HUES64 (cell line): Measurements from ENCODE around the gene GAS7.

Experiments used
- H3K27ac ChIP-seq: 2 replicates; pipeline ENCODE4 v1.7.0; 2013; ENCODE audit warnings: low read depth, low read length, inconsistent platforms
- H3K27me3 ChIP-seq: 2 replicates; pipeline ENCODE4 v1.6.1; 2013; ENCODE audit warnings: mild to moderate bottlenecking, low read length; ENCODE audit not compliant: insufficient read depth
- H3K36me3 ChIP-seq: 2 replicates; pipeline ENCODE4 v1.6.1; 2013; ENCODE audit warnings: mild to moderate bottlenecking, low read length; ENCODE audit not compliant: insufficient read depth
- H3K4me1 ChIP-seq: 2 replicates; pipeline ENCODE4 v1.6.1; 2013; ENCODE audit warnings: mild to moderate bottlenecking, low read length, moderate library complexity; ENCODE audit not compliant: insufficient read depth
- H3K4me3 ChIP-seq: 2 replicates; pipeline ENCODE4 v1.5.1; 2013; ENCODE audit warnings: mild to moderate bottlenecking, low read length, moderate library complexity
- H3K9ac ChIP-seq: 2 replicates; pipeline ENCODE4 v1.6.1; 2013; ENCODE audit warnings: mild to moderate bottlenecking, low read depth, low read length
- H3K9me3 ChIP-seq: 2 replicates; pipeline ENCODE4 v1.6.1; 2013; ENCODE audit warnings: low read depth, low read length; ENCODE audit not compliant: insufficient read depth
- WGBS: fragments of 150-250, 120-280 bp; methylation state at CpG from one replicate; pipeline ENCODE4 v1.1.7; 2013; ENCODE audit warnings: missing lambda C conversion rate; 5-methylcytosine and 5-hydroxymethylcytosine counted together

GAS7 gene

GRCh38 chr17:9953492-9953891 is 244.9 kb downstream of the GAS7 start:
- Histone ChIP-seq H3K9me3 (no peaks in the 10 kb centered on the region), H3K27ac (no peak overlapping the region), H3K9ac (no peak overlapping the region), H3K36me3 (no peaks in the 10 kb centered on the region), H3K4me1 (peaks cover 12% of the 10 kb centered on the region), H3K4me3 (no peak overlapping the region), H3K27me3 (no peaks in the 10 kb centered on the region)
- 93% methylated on average over 10 of the region's 10 CpGs for WGBS

- no peaks in the 10 kb centered on the region for H3K27me3 ChIP-seq
- no peak overlapping the region for H3K9ac ChIP-seq
- 90% methylated on average over 5 of the region's 5 CpGs for WGBS
- no peak overlapping the region for H3K4me3 ChIP-seq
- no peaks in the 10 kb centered on the region for H3K36me3 ChIP-seq
- peaks cover 7% of the 10 kb centered on the region for H3K4me1 ChIP-seq
- H3K27ac ChIP-seq: no peak overlapping the region
- H3K9me3 ChIP-seq: no peaks in the 10 kb centered on the region
These were observed 246.6 kb downstream of the GAS7 start for GRCh38 chr17:9951803-9952202.

DNA sequence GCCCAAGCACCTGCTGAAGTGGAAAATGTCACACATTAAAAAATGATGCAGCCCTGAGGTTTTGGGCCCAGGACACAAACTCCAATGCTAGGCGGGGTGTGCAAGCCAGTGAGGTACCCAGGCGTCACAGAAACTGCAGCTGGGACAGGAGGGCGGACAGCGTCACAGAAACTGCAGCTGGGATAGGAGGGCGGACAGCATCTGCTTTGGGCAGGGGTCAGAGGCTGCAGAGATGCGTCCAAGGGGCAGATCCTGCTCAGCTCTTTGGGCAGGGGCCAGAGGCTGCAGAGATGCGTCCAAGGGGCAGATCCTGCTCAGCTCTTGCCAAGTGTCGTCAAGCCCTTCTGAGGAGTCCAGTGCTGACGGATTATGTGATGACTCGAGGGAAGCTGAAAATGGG is 249.5 kb downstream of the GAS7 start:
- Histone ChIP-seq H3K4me3 (no peak overlapping the region), H3K36me3 (no peaks in the 10 kb centered on the region), H3K27me3 (no peaks in the 10 kb centered on the region), H3K9ac (no peak overlapping the region), H3K9me3 (no peaks in the 10 kb centered on the region), H3K4me1 (no peaks in the 10 kb centered on the region), H3K27ac (no peak overlapping the region)
- WGBS: 91% methylated on average over 10 of the region's 10 CpGs

DNA sequence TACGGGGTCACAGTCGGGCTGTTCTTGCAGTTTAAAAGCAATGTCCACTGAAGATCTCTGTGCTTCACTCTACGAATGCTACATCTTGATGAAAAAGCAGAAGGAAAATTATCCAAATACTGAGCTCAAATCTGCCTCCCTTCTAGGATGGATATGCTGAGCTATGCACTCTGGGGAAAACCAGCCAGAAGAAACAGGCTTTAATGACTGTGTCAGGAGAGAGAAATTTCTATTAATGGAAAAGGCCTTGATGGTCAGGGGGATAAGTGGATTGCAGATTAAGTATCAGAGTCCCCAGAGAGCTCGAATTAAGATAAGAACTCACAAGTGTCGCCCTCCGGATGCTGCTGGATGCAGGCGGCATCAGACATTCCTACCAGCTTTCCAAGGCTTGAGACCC is 253.7 kb downstream of the GAS7 start:
- Histone ChIP-seq H3K9ac (no peak overlapping the region), H3K36me3 (no peaks in the 10 kb centered on the region), H3K27me3 (no peaks in the 10 kb centered on the region), H3K4me3 (no peak overlapping the region), H3K9me3 (no peaks in the 10 kb centered on the region), H3K4me1 (no peaks in the 10 kb centered on the region), H3K27ac (no peak overlapping the region)
- WGBS: 96% methylated on average over 7 of the region's 7 CpGs

- Histone ChIP-seq H3K9me3 (peaks cover 4% of the 10 kb centered on the region; the same call in 1 of the 2 replicates), H3K4me3 (no peak overlapping the region), H3K27ac (no peak overlapping the region), H3K27me3 (no peaks in the 10 kb centered on the region), H3K36me3 (no peaks in the 10 kb centered on the region), H3K9ac (no peak overlapping the region), H3K4me1 (no peaks in the 10 kb centered on the region)
- 95% methylated on average over 9 of the region's 9 CpGs for WGBS
These were observed 255.1 kb downstream of the GAS7 start for GRCh38 chr17:9943343-9943742.

DNA sequence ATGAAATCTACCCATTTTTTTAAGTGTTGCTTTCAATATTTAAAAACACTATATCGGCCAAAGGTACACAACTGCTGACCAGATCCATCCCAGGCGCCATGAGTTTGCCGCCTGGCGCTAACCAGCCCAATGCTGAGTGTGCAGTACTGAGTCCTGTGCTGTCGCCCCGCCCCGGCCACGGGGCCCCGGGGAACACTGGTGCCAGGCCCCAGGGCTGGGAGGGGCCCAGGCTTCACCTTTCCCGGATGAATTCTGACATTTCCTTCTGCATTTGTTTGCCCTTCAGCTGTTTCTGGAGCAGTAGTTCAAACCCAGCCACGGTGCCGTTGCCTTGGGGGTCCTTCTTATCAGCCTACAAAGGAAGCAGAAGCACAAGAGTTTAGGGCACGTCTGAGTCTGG is 255.5 kb downstream of the GAS7 start:
- no peaks in the 10 kb centered on the region for H3K27me3 ChIP-seq
- no peak overlapping the region for H3K4me3 ChIP-seq
- WGBS: 93% methylated on average over 13 of the region's 13 CpGs
- peaks cover 4% of the 10 kb centered on the region; the same call in 1 of the 2 replicates for H3K9me3 ChIP-seq
- H3K27ac ChIP-seq: no peak overlapping the region
- no peaks in the 10 kb centered on the region for H3K4me1 ChIP-seq
- H3K9ac ChIP-seq: no peak overlapping the region
- H3K36me3 ChIP-seq: no peaks in the 10 kb centered on the region

GRCh38 chr17:9941305-9941704 is 257.1 kb downstream of the GAS7 start:
- Histone ChIP-seq H3K9ac (no peak overlapping the region), H3K9me3 (peaks cover 4% of the 10 kb centered on the region; the same call in 1 of the 2 replicates), H3K27ac (no peak overlapping the region), H3K36me3 (no peaks in the 10 kb centered on the region), H3K27me3 (no peaks in the 10 kb centered on the region), H3K4me1 (no peaks in the 10 kb centered on the region), H3K4me3 (no peak overlapping the region)
- WGBS: 94% methylated on average over 13 of the region's 13 CpGs

- Histone ChIP-seq H3K9ac (no peak overlapping the region), H3K4me3 (no peak overlapping the region), H3K27ac (no peak overlapping the region), H3K9me3 (peaks cover 4% of the 10 kb centered on the region; the same call in 1 of the 2 replicates), H3K36me3 (no peaks in the 10 kb centered on the region), H3K27me3 (no peaks in the 10 kb centered on the region), H3K4me1 (no peaks in the 10 kb centered on the region)
- 93% methylated on average over 9 of the region's 9 CpGs for WGBS
These were observed 257.6 kb downstream of the GAS7 start for GRCh38 chr17:9940841-9941240.

GRCh38 chr17:9938764-9939163 is 259.6 kb downstream of the GAS7 start:
- no peak overlapping the region for H3K4me3 ChIP-seq
- H3K27ac ChIP-seq: no peak overlapping the region
- 94% methylated on average over 1 of the region's 1 CpG for WGBS
- H3K27me3 ChIP-seq: no peaks in the 10 kb centered on the region
- no peak overlapping the region for H3K9ac ChIP-seq
- peaks cover 4% of the 10 kb centered on the region; the same call in 1 of the 2 replicates for H3K9me3 ChIP-seq
- H3K36me3 ChIP-seq: no peaks in the 10 kb centered on the region
- H3K4me1 ChIP-seq: no peaks in the 10 kb centered on the region

DNA sequence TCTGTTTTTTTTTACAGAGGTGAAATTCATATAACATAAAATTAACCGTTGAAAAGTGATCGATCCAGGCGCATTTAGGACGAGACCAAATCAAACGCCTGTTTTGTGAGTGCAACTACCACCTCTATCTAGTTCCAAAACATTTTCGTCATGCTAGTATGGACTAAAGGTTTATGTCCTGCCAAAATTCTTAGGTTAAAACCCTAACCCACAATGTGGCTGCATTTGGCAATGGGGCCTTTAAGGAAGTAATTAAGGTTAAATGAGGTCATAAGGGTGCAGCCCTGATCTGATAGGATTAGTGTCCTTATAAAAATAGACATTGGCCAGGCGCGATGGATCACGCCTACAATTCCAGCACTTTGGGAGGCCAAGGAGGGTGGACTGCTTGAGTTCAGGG is 260.5 kb downstream of the GAS7 start:
- H3K9ac ChIP-seq: no peak overlapping the region
- H3K4me3 ChIP-seq: no peak overlapping the region
- H3K27me3 ChIP-seq: no peaks in the 10 kb centered on the region
- WGBS: 93% methylated on average over 9 of the region's 9 CpGs
- H3K36me3 ChIP-seq: no peaks in the 10 kb centered on the region
- no peaks in the 10 kb centered on the region for H3K4me1 ChIP-seq
- H3K27ac ChIP-seq: no peak overlapping the region
- peaks cover 4% of the 10 kb centered on the region; the same call in 1 of the 2 replicates for H3K9me3 ChIP-seq

GRCh38 chr17:9937241-9937761 is 261.1 kb downstream of the GAS7 start:
- WGBS: 90% methylated on average over 13 of the region's 13 CpGs
- no peaks in the 10 kb centered on the region for H3K4me1 ChIP-seq
- H3K9ac ChIP-seq: no peak overlapping the region
- no peak overlapping the region for H3K27ac ChIP-seq
- H3K4me3 ChIP-seq: no peak overlapping the region
- peaks cover 4% of the 10 kb centered on the region; the same call in 1 of the 2 replicates for H3K9me3 ChIP-seq
- no peaks in the 10 kb centered on the region for H3K27me3 ChIP-seq
- no peaks in the 10 kb centered on the region for H3K36me3 ChIP-seq

GRCh38 chr17:9936095-9936494 is 262.3 kb downstream of the GAS7 start:
- Histone ChIP-seq H3K4me1 (no peaks in the 10 kb centered on the region), H3K27ac (no peak overlapping the region), H3K36me3 (no peaks in the 10 kb centered on the region), H3K27me3 (no peaks in the 10 kb centered on the region), H3K4me3 (no peak overlapping the region), H3K9ac (no peak overlapping the region), H3K9me3 (peaks cover 4% of the 10 kb centered on the region; the same call in 1 of the 2 replicates)
- 94% methylated on average over 2 of the region's 3 CpGs for WGBS
